DMS153 treated with DMSO at 0.1 percent for 48 hours (cell line): ENCODE measurements around the gene BCAS1.

Experiments
- DNase-seq: peaks from one replicate; lab custom pipeline; 2025; ENCODE audit not compliant: unreplicated experiment; lab: John Stamatoyannopoulos, UW

BCAS1 gene

GRCh38 chr20:54051068-54051467, 19.3 kb downstream of the BCAS1 start:
- DNase-seq, result no peak

GRCh38 chr20:54048891-54049545, 21.4 kb downstream of the BCAS1 start:
- DNase-seq, result no peak

GRCh38 chr20:54048481-54048880, 21.9 kb downstream of the BCAS1 start:
- no peak for DNase-seq

GRCh38 chr20:54047720-54048119, 22.7 kb downstream of the BCAS1 start:
- DNase-seq, result no peak

- DNase-seq, result no peak
Observed at GRCh38 chr20:54047048-54047447, 23.3 kb downstream of the BCAS1 start.

GRCh38 chr20:54044156-54044555, 26.2 kb downstream of the BCAS1 start:
- no peak for DNase-seq

GRCh38 chr20:54043076-54043967, 27.1 kb downstream of the BCAS1 start:
- no peak for DNase-seq

GRCh38 chr20:54042021-54042420, 28.4 kb downstream of the BCAS1 start:
- DNase-seq, result no peak

- DNase-seq, result no peak
Observed at GRCh38 chr20:54041336-54041735, 29.1 kb downstream of the BCAS1 start.

GRCh38 chr20:54040531-54040930, 29.9 kb downstream of the BCAS1 start:
- DNase-seq, result no peak

- no peak for DNase-seq
Observed at GRCh38 chr20:54038961-54039360, 31.4 kb downstream of the BCAS1 start.

GRCh38 chr20:54037525-54037924, 32.9 kb downstream of the BCAS1 start:
- no peak for DNase-seq

GRCh38 chr20:54029643-54030042, 40.8 kb downstream of the BCAS1 start:
- no peak for DNase-seq

- DNase-seq, result no peak
Observed at GRCh38 chr20:54029176-54029575, 41.2 kb downstream of the BCAS1 start.

- DNase-seq, result no peak
Observed at GRCh38 chr20:54028276-54029011, 42.0 kb downstream of the BCAS1 start.

- DNase-seq, result no peak
Observed at GRCh38 chr20:54027704-54028103, 42.7 kb downstream of the BCAS1 start.

GRCh38 chr20:54026295-54027064, 43.9 kb downstream of the BCAS1 start:
- no peak for DNase-seq

- DNase-seq, result no peak
Observed at GRCh38 chr20:54025251-54025771, 45.1 kb downstream of the BCAS1 start.

GRCh38 chr20:54023406-54023805, 47.0 kb downstream of the BCAS1 start:
- no peak for DNase-seq

- DNase-seq, result no peak
Observed at GRCh38 chr20:54021446-54022235, 48.8 kb downstream of the BCAS1 start.
